Activated naive CD8-positive, alpha-beta T cell treated with anti-CD3 and anti-CD28 coated beads for 36 hours (primary cell): ENCODE data around the gene TSPO2. TPM values are rescaled to one million over a fixed set of nuclear protein-coding genes. Genes with fewer than 3 reads are reported as not detected.

Source experiments
- total RNA-seq, 2 experiments: library from RNA; stranded (reverse); gene quantifications; one replicate each; pipeline ENCODE4 v1.2.3, GENCODE V29; 2021

The TSPO2 gene
- total RNA-seq, 2 experiments from 2014 or later = not detected

Other genes starting within 250 kb of the TSPO2 start
- gene UNC5CL, start 3.2 kb upstream of the TSPO2 start, total RNA-seq = 1 to 10 TPM; 1.3 to 1.7 TPM
- not detected for gene APOBEC2, start 10.7 kb downstream of the TSPO2 start, total RNA-seq
- gene OARD1, start 29.9 kb downstream of the TSPO2 start, total RNA-seq = 10 to 100 TPM; 43.7 to 44.2 TPM
- 10 to 100 TPM; 24.5 to 25.4 TPM for gene NFYA, start 30.5 kb downstream of the TSPO2 start, total RNA-seq
- not detected for gene TREML1, start 111.9 kb downstream of the TSPO2 start, total RNA-seq
- not detected for gene TREM2, start 120.6 kb downstream of the TSPO2 start, total RNA-seq
- 1 to 10 TPM; 8.9 TPM for gene TREML2, start 158.7 kb downstream of the TSPO2 start, total RNA-seq
- not detected for gene TREML4, start 185.9 kb downstream of the TSPO2 start, total RNA-seq
- under 1 TPM in 1 of 2 experiments, not detected in 1; 0.30 TPM for gene TREM1, start 244.2 kb downstream of the TSPO2 start, total RNA-seq